GM12801 (cell line): Measurements from ENCODE around the gene RBPJ.

Experiments
- CTCF ChIP-seq: IDR thresholded peaks from one replicate; pipeline ENCODE4 v1.5.1; 2011; ENCODE audit warnings: control low read depth; ENCODE audit not compliant: insufficient read length; ENCODE audit errors: extremely low read depth

RBPJ gene

GRCh38 chr4:26296021-26296420 is 24.8 kb upstream of the RBPJ start:
- no peak for TF ChIP-seq CTCF

GRCh38 chr4:26296514-26296913 is 24.3 kb upstream of the RBPJ start:
- no peak for TF ChIP-seq CTCF

- no peak for TF ChIP-seq CTCF
Observed at GRCh38 chr4:26297219-26297618, 23.6 kb upstream of the RBPJ start.

GRCh38 chr4:26298198-26298947 is 22.4 kb upstream of the RBPJ start:
- no peak for TF ChIP-seq CTCF

- no peak for TF ChIP-seq CTCF
Observed at GRCh38 chr4:26299254-26299882, 21.4 kb upstream of the RBPJ start.

- no peak for TF ChIP-seq CTCF
Observed at GRCh38 chr4:26300314-26301307, 20.2 kb upstream of the RBPJ start.
